Measurements from ENCODE around the gene ETNPPL. TPM values are rescaled to one million over a fixed set of nuclear protein-coding genes. Genes with fewer than 3 reads are reported as not detected.

The ETNPPL gene
- not detected for total RNA-seq

DNA sequence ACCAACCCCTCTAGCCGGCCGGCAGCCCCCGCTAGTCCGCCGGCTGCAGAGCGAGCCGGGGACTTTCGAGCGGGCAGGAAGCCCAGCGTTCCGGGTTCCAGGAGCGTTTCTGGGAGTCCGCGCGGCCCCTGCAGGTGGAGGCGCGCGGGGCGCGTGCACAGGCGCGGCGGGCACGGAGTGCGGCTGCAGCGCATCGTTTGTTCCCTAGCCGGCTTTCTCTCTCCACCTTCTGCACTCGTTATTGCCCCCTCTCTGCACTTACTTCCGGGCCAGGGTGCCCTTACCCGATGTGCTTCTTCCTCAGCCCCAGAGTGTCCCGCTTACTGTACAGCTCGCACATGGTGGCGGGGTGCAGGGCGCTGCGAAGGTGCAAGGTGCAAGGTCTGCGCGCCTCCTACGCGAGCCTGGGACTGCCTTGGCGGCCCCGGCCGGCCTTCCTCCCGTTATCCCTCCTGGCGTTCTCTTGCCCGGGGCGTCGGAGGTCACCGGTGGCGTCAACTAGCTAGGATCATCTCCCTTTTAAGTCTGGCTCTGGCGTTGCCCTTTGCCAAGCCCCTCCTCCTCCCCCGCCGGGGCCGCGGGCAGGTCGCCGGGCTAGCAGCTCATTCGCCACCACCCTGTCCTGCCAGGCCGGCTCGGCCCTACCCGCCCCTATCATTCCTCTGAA lies at the start of gene ETNPPL:
TSS of gene ETNPPL (minus strand) at position 495 of the 667 bp plus-strand sequence. CDS start at position 340, 155 bp downstream.
- DNase-seq = no peak

DNA sequence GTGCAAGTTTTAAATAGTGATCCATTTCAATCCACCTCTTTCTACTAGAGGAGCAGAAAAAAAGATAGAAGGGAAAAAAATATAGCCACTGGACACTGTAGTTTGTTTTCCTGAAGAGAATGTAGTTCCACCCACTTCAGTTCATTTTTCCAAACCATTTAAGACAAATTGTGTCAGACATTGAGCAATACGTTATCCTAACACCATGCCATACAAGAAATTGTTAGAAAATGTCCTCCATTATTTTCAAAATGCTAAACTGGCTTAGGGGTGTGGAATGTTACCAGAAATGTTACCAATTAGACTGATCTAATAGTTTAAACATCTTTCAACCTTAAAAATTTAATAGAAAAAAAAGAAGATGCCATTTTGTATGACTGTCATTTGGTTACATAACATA lies 48.6 kb upstream of the ETNPPL start:
- DNase-seq = no peak

DNA sequence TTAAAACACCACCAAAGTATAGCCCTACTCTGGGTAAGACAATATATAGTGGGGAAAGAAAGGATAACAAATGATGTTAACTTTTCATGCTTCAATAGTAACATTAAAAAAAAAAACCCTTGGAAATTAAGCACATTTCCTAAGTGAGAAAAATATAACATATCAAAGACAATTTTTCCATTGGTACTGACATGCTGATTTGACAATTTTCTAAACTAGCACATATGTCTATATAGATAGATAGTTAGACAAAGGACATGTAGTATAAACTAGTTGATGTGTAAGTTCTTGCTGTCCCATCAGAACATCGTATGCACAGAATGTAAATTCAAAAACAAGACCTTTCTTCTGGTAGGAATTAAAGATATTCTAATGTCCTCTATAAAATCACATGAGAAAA lies 47.2 kb upstream of the ETNPPL start:
- no peak for DNase-seq

DNA sequence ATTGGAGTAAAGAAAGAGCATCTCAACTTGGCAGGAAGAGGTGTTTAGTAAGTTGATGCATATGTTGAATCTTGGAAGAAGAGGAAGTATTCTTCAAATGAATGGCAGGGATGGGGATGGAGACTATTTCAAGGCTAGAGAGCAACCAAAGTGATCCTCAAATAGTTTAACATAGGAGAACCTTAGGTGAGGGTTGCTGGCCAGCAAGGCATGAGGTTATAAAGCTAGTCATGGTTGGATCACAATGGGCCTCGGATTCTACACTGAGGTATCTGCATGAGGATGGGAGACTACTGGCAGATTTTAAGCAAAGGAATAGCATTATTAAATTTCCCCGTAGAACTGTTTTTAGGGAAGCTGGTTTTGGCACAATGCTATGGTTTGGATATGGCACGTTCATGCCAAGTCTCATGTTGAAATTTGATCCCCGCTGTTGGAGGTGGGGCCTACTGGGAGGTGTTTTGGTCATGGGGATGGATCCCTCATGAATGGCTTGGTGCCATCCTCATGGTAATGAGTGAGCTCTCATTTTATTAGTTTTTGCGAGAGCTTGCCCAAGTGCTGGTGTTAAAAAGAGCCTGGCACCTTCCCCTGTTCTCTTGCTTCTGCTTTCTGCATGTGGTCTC lies 41.9 kb upstream of the ETNPPL start:
- no peak for DNase-seq

- DNase-seq = no peak
Measured at GRCh38 chr4:108799306-108799705, 36.5 kb upstream of the ETNPPL start.

DNA sequence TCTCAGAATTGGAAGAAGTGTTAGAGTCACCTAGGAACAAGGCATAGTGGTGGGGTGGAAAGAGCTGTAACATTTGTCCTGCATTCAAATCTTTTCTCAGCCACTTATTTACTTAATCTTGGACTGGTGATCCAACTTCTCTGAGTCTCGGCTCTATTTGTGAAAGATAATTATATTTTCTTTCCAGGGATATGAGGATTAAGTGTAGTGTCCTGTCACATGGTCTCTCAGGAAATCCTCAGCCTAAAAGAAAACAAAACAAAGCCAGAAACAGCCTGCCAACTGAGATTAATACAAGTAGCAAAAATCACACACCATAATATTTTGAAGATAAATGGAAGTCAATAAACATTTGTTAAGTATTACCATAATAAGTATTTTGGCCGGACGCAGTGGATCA lies 33.3 kb upstream of the ETNPPL start:
- no peak for DNase-seq

DNA sequence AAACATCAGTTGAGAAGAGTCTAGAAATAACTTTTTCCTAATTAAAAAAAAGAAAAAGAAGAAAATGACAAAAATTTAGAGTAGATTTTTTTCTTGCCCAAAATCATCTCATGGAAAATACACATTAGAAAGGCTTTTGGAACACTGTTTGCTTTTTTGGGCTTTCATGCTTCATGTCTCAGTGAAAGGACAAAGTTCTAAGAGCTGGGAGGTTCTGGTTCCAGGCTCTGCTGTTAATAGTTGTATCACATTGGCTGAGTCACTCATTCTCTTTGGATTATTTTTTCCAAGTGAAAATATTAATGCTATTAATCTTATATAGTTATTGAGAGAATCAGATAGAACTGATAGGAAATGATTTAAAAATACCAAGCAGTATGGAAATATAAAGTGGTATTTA lies 32.9 kb upstream of the ETNPPL start:
- no peak for DNase-seq

DNA sequence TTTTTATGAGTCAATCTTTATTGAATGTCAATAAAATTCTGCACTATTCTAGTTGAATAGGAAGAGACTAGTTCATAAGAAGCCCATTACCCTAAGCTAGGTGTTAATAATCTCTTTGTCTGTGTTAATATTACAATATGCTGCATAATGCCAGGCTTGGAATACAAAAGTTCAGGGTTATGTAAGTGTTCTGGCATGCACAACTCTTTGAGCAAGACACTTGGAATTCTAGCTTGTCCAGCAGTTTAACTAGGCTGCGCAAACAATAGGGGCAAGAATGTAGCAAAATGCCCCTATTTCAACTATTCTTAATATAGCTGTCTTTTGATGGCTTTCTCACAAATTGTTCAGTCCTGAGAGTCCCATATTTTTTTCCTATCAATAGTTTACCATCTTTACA lies 31.3 kb upstream of the ETNPPL start:
- no peak for DNase-seq

DNA sequence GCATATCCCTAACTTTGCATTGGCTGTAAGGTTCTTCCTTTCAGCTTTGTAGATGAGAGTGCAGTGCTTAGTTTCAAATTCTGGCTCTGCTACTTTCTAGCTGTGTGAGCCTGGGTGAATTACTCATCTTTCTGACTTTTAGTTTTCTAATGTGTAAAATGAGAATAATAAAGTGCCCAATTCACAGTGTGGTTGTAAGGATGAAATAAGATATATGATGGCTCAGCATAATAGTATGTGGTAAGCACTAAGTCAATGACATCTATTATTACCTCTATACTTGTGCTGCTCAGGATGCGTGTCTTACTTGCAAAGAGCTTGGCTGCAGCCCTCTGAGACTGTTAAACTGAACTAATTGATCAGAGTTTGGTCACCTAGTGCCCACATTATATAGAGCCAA lies 30.6 kb upstream of the ETNPPL start:
- no peak for DNase-seq

DNA sequence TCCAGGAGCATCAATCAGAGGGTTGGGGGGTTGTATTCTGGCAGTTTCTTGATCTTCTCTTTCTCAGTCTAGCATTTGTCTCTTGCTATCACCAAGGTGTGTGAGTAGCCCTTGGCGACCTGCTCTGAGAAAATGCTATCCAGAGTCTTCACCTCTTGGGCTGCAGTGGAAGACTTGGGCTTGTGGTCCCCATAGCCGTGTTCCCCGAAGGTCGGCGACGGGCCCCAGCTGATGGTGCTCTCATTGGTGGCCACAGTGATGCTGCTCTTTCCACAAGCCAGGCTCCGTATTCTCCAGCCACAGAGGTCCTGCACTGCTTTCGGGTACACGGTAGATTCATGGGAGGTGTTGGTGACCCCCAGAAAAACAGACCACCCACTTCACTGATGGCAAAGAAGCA lies 25.9 kb upstream of the ETNPPL start:
- no peak for DNase-seq

GRCh38 chr4:108787724-108788123 lies 24.9 kb upstream of the ETNPPL start:
- no peak for DNase-seq

DNA sequence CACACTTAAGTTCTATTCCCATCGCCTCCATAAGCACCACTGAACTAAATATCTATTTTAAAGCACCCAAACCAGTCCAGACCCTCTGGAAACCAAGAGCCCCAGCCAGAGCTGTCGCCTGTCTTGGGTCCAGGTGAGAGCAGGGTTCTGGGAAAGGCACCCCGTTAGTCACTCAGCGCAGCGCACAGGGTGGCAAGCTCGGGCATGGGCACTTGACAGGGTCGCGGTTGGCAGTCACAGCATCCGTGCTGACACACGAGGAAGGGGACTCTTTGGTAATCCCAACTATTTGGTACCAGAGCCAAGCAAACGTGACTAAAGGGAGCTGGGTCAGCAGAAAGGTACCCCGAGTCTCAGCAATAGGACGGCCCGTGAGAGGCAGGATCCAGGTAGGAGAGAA lies 24.3 kb upstream of the ETNPPL start:
- no peak for DNase-seq

GRCh38 chr4:108786351-108786750 lies 23.5 kb upstream of the ETNPPL start:
- DNase-seq = no peak

DNA sequence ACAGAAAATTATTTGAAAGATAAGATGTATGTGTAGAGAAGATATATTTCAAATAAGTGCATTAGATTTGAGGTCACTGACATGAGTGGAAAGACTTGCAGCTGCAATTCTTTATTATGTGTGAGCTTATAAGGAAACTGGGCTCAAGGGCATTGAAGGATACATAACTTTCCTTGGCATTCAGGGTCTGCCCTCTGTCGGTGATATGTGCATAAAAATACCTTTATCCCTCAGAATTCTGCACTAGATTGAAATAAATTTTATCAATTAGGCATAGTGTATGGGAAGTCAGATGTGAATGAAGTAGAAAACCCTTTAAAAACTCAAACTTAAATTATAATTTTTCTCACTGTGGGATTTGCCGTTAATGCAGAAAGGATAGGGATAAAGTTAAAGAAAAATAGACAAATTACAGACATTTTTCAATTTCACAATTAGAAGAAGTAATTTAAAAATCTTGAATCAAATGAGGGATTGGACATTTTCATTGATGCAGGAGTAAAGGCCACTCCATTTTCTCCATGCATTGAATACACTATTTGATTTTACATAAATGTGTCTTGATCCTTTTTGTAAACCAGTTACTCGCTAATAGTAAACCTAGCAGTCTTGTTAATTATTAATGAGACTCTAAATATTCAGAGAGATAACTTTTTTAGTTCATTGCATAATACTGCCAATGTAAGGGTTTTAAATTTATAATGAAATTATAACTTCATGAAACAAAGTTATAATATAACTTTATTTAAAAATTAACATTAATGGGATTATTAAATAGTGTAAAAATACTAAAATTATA lies 21.0 kb upstream of the ETNPPL start:
- DNase-seq = no peak

GRCh38 chr4:108779958-108780357 lies 17.1 kb upstream of the ETNPPL start:
- no peak for DNase-seq

- no peak for DNase-seq
Measured at GRCh38 chr4:108777388-108777787, 14.5 kb upstream of the ETNPPL start.

DNA sequence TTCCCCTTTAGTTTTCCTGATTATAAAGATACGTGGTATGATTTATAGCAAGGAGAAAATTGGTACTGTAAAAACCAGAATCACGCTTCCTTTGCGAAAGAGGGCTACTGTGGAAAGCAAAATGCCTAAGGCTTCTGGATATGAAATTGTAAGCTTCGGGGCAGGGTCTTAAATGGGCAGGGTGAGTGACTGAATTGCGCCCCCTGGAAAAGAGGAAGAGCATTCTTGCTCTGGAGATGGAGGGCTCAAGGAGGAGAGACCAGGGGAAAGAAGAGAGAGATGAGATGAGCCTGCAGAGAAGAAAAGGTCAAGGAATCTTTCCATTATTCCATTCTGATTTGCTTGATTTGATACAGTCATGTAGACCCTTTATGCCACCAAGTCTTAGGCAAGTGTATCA lies 13.1 kb upstream of the ETNPPL start:
- DNase-seq = no peak

DNA sequence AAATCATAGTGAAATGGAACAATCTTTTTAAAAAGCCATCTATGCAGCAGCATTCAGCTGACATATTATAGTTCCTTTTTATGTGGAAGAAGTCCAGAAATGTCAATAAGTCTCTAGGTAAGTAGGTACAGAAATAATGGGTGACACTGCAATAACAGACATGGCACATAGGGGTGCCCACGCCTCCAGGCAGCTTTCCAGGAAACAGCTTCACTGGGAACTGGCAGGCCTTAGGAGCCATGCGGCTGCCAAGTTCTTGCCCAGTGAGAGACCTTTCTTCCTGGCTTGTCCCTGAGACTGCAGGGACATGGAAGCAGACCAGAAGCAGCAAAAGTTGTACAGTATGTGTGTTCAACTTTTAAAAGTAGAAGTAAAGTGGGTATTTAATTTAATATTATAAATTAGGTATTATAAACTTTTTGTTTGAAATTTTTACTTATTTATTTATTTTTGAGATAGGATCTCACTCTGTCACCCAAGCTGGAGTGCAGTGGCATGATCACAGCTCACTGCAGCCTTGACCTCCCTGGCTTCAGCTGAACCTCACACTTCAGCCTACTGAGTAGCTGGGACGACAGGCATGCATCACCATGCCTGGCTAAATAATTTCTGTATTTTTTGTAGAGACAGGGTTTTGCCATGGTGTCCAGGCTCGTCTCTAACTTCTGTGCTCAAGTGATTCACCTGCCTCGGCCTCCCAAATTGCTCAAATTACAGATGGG lies 12.1 kb upstream of the ETNPPL start:
- DNase-seq = no peak

GRCh38 chr4:108772402-108772801 lies 9.5 kb upstream of the ETNPPL start:
- DNase-seq = no peak

DNA sequence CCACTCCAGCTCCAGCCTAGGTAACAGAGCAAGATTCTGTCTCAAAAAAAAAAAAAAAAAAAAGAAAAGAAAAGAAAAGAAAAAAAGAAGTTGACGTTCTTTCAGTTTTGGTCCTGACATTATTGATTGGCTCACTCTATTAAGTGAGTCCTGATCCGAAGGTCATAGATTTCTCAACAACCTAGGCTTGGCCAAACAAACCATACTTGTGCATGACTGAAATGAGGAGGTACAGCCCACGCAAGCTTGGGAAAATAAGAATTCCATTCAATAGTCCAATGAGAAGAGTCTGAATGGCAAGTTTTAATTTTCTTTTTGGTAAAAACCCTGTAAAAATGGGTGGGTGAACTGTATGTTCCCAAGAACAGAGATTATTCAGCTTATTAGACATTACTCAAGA lies 3.2 kb upstream of the ETNPPL start:
- DNase-seq = no peak

DNA sequence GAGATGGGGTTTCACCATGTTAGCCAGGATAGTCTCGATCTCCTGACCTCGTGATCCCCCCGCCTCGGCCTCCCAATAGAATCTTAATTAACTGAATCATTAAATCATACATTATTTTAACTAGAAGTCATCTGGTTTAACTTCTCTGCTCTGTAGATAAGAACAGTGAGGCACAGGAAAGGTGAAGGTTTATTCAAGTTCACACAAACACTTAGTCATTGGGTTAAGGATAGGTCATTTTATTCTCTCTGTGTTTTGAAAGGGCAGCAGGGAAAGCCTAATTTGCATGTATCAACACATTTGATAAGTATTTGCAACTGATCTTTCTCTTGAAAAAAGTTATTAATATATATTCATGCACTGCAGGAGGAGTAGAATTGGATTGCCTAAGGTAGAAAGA lies 1.1 kb upstream of the ETNPPL start:
- no peak for DNase-seq

DNA sequence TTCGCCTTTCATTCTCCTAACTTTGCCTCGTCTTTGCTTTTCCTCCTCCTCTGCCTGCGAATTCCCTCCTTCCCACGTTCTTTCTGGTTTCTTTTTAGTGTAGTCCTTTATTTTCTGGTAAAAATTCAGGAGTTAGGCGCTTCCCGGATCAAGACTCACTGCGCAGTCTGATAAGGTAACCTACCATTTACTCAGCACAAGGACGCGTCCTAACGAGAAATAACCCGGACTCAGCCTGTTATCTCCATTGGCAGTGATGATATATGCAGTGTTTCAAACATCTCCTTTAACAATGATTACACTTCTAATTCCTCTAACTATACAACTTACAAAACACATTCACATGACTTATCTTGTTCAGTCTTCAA lies 357 bp upstream of the ETNPPL start:
- no peak for DNase-seq

DNA sequence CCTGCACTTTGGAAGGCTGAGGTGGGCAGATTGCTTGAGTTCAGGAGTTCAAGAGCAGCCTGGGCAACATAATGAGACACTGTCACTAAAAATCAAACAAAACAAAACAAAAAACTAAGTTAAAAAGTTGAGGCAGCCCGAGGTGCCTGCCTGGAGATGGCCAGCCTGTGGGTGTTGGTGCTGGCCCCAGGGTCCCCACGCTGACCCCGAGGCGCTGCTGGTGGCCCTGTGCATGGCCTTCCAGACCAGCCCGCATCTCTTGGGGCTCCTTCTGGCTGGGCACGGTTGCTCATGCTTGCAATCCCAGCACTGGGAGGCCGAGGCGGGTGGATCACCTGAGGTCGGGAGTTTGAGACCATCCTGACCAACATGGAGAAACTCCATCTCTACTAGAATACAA lies 4.4 kb downstream of the ETNPPL start:
- no peak for DNase-seq

Data from skin of body (tissue), 2 donors.